ENCODE results near the gene ZP3.
"Not testable (repeated sequence)": the region's sequence is repeated elsewhere in the genome, so short reads cannot be mapped to it uniquely, and the experiment has no call there.

ZP3 gene

DNA sequence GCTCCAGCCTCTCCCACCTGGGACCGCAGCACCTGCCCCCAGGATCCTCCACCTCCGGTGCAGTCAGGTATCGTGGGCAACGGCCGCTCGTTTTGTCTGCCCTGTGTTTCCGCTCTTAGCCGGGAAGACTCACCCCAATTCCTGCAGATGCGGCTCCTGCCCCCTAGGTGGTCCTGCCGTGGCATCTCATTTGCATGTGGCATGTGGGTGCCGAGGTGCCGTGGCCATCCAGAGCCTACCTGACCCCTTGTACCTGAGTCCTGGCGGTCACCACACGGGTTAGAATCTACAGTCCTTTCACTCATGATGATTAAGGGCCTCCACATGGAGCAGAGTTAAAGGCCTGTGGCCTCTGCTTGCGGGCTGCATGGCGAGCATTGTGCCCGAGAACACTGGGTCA is 58.3 kb downstream of the ZP3 start:
- peak overlapping the region; percentile 50 for H3K27ac Mint-ChIP-seq
- DNase-seq (ENCODE audit: low spot score in 2 of 2); ATAC-seq; H3K4me3 Mint-ChIP-seq; H3K4me1 Mint-ChIP-seq; H3K9me3 Mint-ChIP-seq: not testable (repeated sequence)
- H3K36me3 Mint-ChIP-seq: peaks cover 35% of the 10 kb centered on the region

DNA sequence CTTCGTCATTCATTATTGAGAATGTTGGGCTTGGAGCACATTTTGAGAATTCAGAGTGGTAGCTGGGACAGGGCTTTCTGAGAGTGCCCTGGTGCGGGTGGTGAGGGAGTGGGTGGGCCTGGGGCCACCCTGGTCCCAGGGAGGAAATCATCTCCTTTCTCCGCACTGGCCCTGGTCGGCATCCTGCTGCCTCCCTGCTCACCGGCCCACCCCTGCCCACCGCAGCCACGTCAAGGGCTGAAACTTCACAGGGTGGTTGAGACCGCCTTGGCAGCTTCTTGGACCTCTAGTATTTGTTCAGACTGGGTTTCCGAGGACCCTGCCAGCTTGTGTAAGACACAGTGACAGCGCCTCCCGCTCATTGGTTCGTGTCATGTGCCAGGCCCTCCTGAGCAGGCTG is 59.7 kb downstream of the ZP3 start:
- not testable (repeated sequence) for H3K4me1 Mint-ChIP-seq, H3K4me3 Mint-ChIP-seq, ATAC-seq, H3K27ac Mint-ChIP-seq, H3K9me3 Mint-ChIP-seq
- peaks cover 35% of the 10 kb centered on the region for H3K36me3 Mint-ChIP-seq
- DNase-seq (ENCODE audit: low spot score in 2 of 2): peak in 1 of 2 donors; percentile 40

- DNase-seq (ENCODE audit: low spot score in 2 of 2) (peak in 1 of 2 donors; percentile 45), ATAC-seq (peak; percentile 12)
- H3K4me3 Mint-ChIP-seq, H3K9me3 Mint-ChIP-seq, H3K4me1 Mint-ChIP-seq, H3K27ac Mint-ChIP-seq: not testable (repeated sequence)
- H3K36me3 Mint-ChIP-seq: peaks cover 26% of the 10 kb centered on the region
Measured at GRCh38 chr7:76485822-76486610, 61.3 kb downstream of the ZP3 start.

DNA sequence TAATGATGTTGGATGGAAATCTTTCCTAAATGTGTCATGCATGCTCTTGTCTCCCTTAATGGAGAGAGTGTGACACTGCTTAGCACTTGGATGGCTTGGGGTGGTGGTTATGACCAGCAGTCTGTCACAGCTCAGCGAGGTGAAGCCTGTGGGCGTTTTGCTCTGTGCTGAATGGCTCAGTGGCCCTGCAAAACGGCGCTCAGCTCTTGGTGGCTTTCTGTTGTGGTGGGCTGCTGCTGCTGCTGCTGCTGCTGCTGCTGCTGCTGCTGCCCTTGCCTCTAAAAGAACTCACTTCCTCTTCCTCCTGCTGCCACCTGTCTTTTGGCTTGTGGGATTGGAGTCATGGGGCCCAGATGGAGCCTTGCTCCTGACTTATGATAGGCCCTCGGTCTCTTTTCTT is 61.9 kb downstream of the ZP3 start:
- H3K4me1 Mint-ChIP-seq, H3K4me3 Mint-ChIP-seq, H3K9me3 Mint-ChIP-seq, H3K27ac Mint-ChIP-seq: not testable (repeated sequence)
- DNase-seq (ENCODE audit: low spot score in 2 of 2) (peak in 1 of 2 donors; percentile 48), ATAC-seq (peak; percentile 99)
- H3K36me3 Mint-ChIP-seq: peaks cover 21% of the 10 kb centered on the region

DNA sequence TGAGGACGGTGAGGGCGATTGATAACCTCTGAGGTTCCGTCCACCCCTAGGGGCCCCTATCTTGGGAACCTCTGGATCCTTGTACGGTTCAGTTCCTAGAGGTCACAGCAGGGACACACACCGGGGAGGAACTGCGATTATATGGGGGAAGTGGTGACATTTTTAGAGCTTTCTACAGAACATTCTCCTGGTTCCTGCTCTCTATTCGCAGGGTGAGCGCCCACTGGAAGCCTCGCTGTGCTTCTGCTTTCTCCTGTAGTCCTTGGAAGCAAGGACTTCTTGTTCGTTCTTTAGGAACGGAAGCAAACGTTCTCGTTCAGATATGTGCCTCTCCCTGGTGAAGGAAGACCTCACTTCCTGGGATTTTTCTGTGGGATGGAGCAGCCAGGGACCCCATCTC is 63.2 kb downstream of the ZP3 start:
- H3K4me3 Mint-ChIP-seq; DNase-seq (ENCODE audit: low spot score in 2 of 2); H3K36me3 Mint-ChIP-seq; H3K27ac Mint-ChIP-seq; ATAC-seq; H3K4me1 Mint-ChIP-seq; H3K9me3 Mint-ChIP-seq: not testable (repeated sequence)
